ENCODE data around the gene ROBO1. TPM values are rescaled to one million over a fixed set of nuclear protein-coding genes. Genes with fewer than 3 reads are reported as not detected.

Gene ROBO1
- total RNA-seq, 1 donor, result 34.2 TPM

DNA sequence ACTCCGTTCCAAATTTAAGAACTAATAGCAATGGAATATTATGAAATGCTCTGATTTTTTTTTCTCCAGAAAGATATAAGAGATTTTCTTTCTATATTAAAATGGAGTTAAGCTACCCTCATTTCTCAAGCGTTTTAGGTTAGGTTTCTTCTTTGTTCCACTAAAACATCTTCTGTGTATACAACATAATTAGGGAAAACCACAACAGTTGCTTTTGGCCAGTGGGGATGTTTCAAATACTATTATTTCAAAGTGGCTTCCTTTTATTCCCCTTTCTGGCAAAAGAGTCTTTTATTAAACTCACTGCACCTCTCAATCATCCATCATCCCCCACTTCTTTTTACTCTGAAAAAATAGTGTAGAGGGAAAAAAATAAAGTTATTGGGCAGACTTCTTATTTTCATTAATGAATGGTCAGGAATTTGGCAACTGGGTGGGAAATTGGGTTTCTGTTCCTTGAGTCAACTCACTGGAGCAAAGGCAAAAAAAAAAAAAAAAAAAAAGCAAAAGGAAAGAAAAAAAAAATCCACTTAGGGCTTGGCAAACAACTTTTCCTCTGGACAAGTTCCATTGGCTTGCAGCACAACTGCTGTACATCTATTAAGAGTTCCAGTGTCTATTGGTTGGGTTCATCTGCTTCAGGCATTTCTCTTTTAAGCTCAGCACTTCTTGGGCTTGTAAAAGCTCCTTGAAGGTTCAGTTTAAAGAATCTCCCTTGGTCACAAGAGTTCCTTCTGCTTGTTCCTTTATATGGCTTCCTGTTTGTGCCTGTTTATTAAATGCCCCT, 963.4 kb downstream of the ROBO1 start:
- peak; percentile 85 for DNase-seq (ENCODE audit: low read depth)
- H3K4me3 ChIP-seq (ENCODE audit: low read depth, low read length), result no peak overlapping the region
- TF ChIP-seq, protein P1, sequence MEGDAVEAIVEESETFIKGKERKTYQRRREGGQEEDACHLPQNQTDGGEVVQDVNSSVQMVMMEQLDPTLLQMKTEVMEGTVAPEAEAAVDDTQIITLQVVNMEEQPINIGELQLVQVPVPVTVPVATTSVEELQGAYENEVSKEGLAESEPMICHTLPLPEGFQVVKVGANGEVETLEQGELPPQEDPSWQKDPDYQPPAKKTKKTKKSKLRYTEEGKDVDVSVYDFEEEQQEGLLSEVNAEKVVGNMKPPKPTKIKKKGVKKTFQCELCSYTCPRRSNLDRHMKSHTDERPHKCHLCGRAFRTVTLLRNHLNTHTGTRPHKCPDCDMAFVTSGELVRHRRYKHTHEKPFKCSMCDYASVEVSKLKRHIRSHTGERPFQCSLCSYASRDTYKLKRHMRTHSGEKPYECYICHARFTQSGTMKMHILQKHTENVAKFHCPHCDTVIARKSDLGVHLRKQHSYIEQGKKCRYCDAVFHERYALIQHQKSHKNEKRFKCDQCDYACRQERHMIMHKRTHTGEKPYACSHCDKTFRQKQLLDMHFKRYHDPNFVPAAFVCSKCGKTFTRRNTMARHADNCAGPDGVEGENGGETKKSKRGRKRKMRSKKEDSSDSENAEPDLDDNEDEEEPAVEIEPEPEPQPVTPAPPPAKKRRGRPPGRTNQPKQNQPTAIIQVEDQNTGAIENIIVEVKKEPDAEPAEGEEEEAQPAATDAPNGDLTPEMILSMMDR (IDR thresholded peaks at IDR 0.05; ENCODE audit: insufficient read depth, low read length), result no peak

DNA sequence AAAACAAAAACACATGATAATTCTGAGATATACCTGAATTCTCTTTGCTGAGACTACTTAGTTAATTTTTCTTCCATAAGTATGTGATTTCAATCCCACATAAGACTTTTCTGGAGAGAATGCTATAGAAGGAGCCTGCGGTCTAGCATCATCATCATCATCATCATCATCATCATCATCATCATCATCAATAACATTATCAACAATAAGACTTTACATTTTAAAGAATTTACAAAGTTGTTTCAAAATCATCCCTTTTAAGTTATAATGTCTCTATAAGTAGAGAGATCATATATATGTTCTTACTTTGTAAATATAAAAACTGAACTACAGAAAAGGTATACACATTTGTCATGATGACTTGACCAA, 965.3 kb downstream of the ROBO1 start:
- no peak overlapping the region for H3K4me3 ChIP-seq (ENCODE audit: low read depth, low read length)
- no peak for DNase-seq (ENCODE audit: low read depth)
- TF ChIP-seq, protein P1 (IDR thresholded peaks at IDR 0.05; ENCODE audit: insufficient read depth, low read length), result no peak

DNA sequence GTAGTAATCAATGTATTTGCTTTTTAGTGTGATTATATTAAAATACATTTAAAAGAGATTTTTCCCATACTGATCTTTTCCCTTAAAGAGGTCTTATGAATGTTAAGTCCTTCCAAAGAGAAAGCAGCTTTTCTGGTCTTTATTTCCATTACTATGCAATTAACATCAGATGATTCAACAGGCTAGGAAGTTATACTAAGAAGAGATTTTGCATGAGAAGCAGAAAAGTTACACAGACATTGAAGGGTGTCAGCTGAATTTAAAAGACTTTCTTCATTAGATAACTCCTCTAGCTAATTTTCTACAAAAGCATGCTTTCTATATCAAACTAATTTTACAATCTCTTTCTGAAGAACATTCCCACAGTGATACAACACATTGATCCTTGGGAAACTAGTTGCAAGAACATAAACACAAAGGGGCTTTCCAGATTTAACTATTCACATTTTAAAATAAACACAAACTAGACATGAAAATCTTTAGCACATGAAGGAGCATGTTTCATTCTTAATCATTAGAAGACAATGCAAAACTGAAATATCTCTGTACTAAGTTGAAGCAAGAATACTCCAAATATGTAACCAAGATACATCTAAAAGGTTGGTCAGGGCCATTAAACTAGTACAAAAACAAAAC, 965.8 kb downstream of the ROBO1 start:
- no peak for DNase-seq (ENCODE audit: low read depth)
- TF ChIP-seq, protein P1 (IDR thresholded peaks at IDR 0.05; ENCODE audit: insufficient read depth, low read length), result no peak
- H3K4me3 ChIP-seq (ENCODE audit: low read depth, low read length), result no peak overlapping the region

DNA sequence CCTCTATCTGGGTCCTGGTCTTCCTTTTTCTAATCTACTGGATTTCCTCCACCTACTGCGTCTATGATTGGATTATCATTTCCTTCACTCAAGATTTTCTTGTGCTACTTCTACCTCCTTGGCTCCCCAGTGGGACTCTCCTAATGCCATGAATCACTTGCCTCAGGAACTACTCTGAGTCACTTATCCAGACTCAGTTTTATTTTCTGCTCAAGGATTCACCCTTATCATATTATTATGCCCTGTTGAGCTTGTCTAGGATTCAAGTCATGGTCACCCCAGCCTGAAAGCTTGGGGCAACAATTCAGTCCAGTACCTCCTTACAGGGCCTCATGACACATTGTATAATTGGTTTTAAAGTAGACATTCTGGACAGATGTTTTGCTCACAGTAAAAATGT, 968.1 kb downstream of the ROBO1 start:
- DNase-seq (ENCODE audit: low read depth), result no peak

DNA sequence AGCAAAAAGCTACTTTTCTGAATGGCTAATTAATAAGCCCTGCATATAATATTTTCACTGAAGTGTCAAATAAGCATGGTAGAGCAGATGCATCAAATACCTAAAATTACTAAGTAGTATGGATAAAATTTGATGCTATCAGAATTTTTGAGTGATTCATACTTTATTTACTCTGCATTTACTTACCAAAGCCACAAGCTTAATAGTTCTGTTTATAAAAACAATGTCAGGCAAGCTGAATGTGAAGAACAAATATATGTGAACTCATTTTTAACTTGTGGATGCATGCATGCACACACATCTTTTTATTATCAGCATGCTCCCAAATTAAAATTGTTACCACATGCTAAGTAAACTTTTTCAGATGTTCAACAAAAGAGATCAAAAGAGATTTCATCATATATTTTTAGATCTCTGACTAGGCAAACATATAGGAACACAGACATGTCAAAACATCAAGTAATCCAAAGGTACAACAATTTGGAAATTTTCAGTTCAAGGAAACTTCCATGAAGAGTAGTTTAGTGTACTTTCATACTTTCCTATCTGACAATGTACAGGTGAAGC, 969.4 kb downstream of the ROBO1 start:
- TF ChIP-seq, protein P1 (IDR thresholded peaks at IDR 0.05; ENCODE audit: insufficient read depth, low read length), result no peak
- DNase-seq (ENCODE audit: low read depth), result no peak
- H3K4me3 ChIP-seq (ENCODE audit: low read depth, low read length), result no peak overlapping the region

More for the DNA sequence above, 968.1 kb downstream of the ROBO1 start:
- TF ChIP-seq, protein P1 (IDR thresholded peaks at IDR 0.05; ENCODE audit: insufficient read depth, low read length), result no peak
- H3K4me3 ChIP-seq (ENCODE audit: low read depth, low read length), result no peak overlapping the region

DNA sequence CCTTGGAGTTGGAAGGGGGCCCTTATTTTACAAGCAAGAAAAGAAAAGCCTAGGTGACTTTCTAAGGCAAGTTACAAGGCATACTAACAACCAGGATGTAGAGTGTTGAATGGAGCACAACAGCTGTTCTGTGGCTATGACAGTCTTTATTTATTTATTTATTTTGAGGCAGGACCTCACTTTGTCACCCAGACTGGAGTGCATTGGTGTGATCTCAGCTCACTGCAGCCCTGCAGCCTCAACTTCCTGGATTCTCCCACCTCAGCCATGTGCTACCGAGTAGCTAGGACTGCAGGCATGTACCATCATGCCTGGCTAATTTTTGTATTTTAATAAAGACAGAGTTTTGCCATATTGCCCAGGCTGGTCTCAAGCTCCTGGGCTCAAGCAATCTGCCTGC, 973.4 kb downstream of the ROBO1 start:
- TF ChIP-seq, protein P1 (IDR thresholded peaks at IDR 0.05; ENCODE audit: insufficient read depth, low read length), result no peak
- H3K4me3 ChIP-seq (ENCODE audit: low read depth, low read length), result no peak overlapping the region
- no peak for DNase-seq (ENCODE audit: low read depth)
